ENCODE data around the gene UBE2D2. TPM values are rescaled to one million over a fixed set of nuclear protein-coding genes. Genes with fewer than 3 reads are reported as not detected.

UBE2D2 gene
- total and polyA plus RNA-seq, 2 of the 13 experiments (the other 11 are each of a cell fraction or from before 2014, with no cell fraction given), result 79.1 to 109 TPM

GRCh38 chr5:139660105-139660922 lies 99.2 kb downstream of the UBE2D2 start:
- no peak for FAIRE-seq
- in situ Hi-C loops (cut with HindIII; ENCODE audit: extremely low pct_ligation_motif_present, low pct_unique_long_range_greater_than_20kb) (no loop called here), intact Hi-C loops (cut with micrococcal nuclease; ENCODE audit: unreplicated experiment) (no loop called here)
- ATAC-seq, result no peak
- H3K4me2 ChIP-seq (ENCODE audit: low read depth, low read length), result no peak overlapping the region
- H3K36me3 ChIP-seq (replicated peaks in 1 of 2; ENCODE audit: control insufficient read depth in 1 of 2, insufficient read depth in 2 of 2, low read length in 2 of 2), result peaks cover 14 to 27% of the 10 kb centered on the region in 2 experiments
- no peak for DNase-seq (ENCODE audit: low spot score)
- ChIA-PET CTCF (ENCODE audit: low intra/inter-chr PET ratio, low total read pairs) (no interaction called here), POLR2A (interaction anchor here (0.7 kb wide), 1 partner anchor 10 kb away, joined by 3 read pairs; no protein-coding TSS in a partner anchor)
- H3K27ac ChIP-seq (ENCODE audit: extremely low read length, insufficient read depth, low read length), result no peak overlapping the region
- H3K4me3 ChIP-seq (replicated peaks in 1 of 3; ENCODE audit: insufficient read depth in 1 of 3, low read depth in 2 of 3, low read length in 3 of 3), result no peak overlapping the region
- H4K20me1 ChIP-seq (ENCODE audit: insufficient read depth, low read length), result peaks cover 78% of the 10 kb centered on the region
- 88% methylated on average over 6 of the region's 14 CpGs for WGBS (ENCODE audit: low lambda C conversion rate)
- no peaks in the 10 kb centered on the region for H3K27me3 ChIP-seq (ENCODE audit: control insufficient read depth in 1 of 2, insufficient read depth in 2 of 2, low read length in 2 of 2)
- H3K9ac ChIP-seq (ENCODE audit: insufficient read depth, low read depth, low read length), result no peak overlapping the region
- BruUV-seq (replicated peaks), result no TSS peak
- no peaks in the 10 kb centered on the region for H3K9me3 ChIP-seq (ENCODE audit: low read length)
- no peak overlapping the region for H2AFZ ChIP-seq (ENCODE audit: low read length)
- TF ChIP-seq AGO2 (optimal IDR thresholded peaks at IDR 0.05; ENCODE audit: low read depth, low read length) (peak; percentile 38), HNRNPL (IDR thresholded peaks at IDR 0.05; ENCODE audit: low read depth, low read length) (0 out of 2 replicates have a peak, but pooled peaks have one; percentile 48), MTERF4 (CRISPR knock-in tag; IDR thresholded peaks at IDR 0.05) (no peak), ZNF768 (CRISPR knock-in tag; IDR thresholded peaks at IDR 0.05) (peak; percentile 69; the same call in 1 of the 2 replicates)
- H3K4me1 ChIP-seq (ENCODE audit: insufficient read depth, low read length), result peaks cover 72% of the 10 kb centered on the region
- peaks cover 94% of the 10 kb centered on the region for H3K79me2 ChIP-seq (ENCODE audit: insufficient read depth, low read length)
